ENCODE data around the gene EPC1. TPM values are rescaled to one million over a fixed set of nuclear protein-coding genes. Genes with fewer than 3 reads are reported as not detected.

EPC1 gene
- total RNA-seq, 4 donors from 2014 or later: 40.3 to 148 (median 62.2) TPM

Small RNA genes within 50 kb of the gene (small RNA-seq; reads per million reads assigned to genes)
- 0 reads per million in 4 donors for gene RNU6-1244P

Other genes with a start within 250 kb of the EPC1 start
- 10 to 100 TPM in 3 of 4 donors, 1 to 10 TPM in 1; 4.8 to 17.6 (median 13.3) TPM for gene CCDC7, start 99.0 kb upstream of the EPC1 start, total RNA-seq